Tibial nerve (tissue), 4 donors: ENCODE data around the gene PNKD. TPM values are rescaled to one million over a fixed set of nuclear protein-coding genes. Genes with fewer than 3 reads are reported as not detected.

Source experiments
- DNase-seq, 2 donors: peaks; one replicate each; pipeline ENCODE4 v3.0.0-alpha.2; 2019; ENCODE audit warnings: low spot score in 2 of 2
- H3K27ac ChIP-seq, 4 donors: fragments of 200-600 bp; sonication (generic) in 3 of 4; one replicate each; pipeline ENCODE4 v1.5.1; 2017 to 2019; ENCODE audit warnings: mild to moderate bottlenecking in 1 of 4
- H3K27me3 ChIP-seq, 2 donors: fragments of 200-600 bp; sonication (generic) in 1 of 2; one replicate each; pipeline versions ENCODE4 v1.5.1 to v1.6.0; 2017 to 2019
- H3K36me3 ChIP-seq, 3 donors: fragments of 200-600 bp; sonication (generic); one replicate each; pipeline ENCODE4 v1.5.1; 2018 to 2019
- H3K4me1 ChIP-seq, 4 donors: fragments of 200-600 bp; sonication (generic) in 3 of 4; one replicate each; pipeline ENCODE4 v1.5.1; 2017 to 2019
- H3K4me3 ChIP-seq, 4 donors: fragments of 200-600 bp; sonication (generic) in 3 of 4; one replicate each; pipeline ENCODE4 v1.5.1; 2017 to 2019; ENCODE audit warnings: mild to moderate bottlenecking in 1 of 4, moderate library complexity in 1 of 4
- H3K9me3 ChIP-seq, 4 donors: fragments of 200-600 bp; sonication (generic) in 3 of 4; one replicate each; pipeline ENCODE4 v1.5.1; 2017 to 2019
- CTCF ChIP-seq, 5 experiments: fragments of 200-600 bp in 3 of 5; fragments of 450-650 bp in 2 of 5; sonication (generic) in 3 of 5; IDR thresholded peaks; one replicate each; pipeline ENCODE4 v1.5.1; 2016 to 2019; ENCODE audit warnings: antibody characterized with exemption in 5 of 5, mild to moderate bottlenecking in 3 of 5, moderate library complexity in 2 of 5
- EP300 ChIP-seq, 2 donors: sonication (generic); formaldehyde crosslinking; IDR thresholded peaks; one replicate each; pipeline ENCODE4 v1.6.1; 2017; ENCODE audit warnings: antibody characterized with exemption in 2 of 2, mild to moderate bottlenecking in 1 of 2
- POLR2A ChIP-seq, 2 donors: fragments of 450-650 bp; IDR thresholded peaks; one replicate each; pipeline ENCODE4 v1.6.1; 2017; ENCODE audit warnings: antibody characterized with exemption in 2 of 2, mild to moderate bottlenecking in 2 of 2, moderate library complexity in 2 of 2
- WGBS, 2 donors: methylation state at CpG; one replicate each; pipeline ENCODE4 v1.1.5; 2018; 5-methylcytosine and 5-hydroxymethylcytosine counted together
- total RNA-seq, 4 donors: library from RNA; depleted of rRNA; stranded (reverse); fragments of >200 nt; gene quantifications; one replicate each; pipeline ENCODE4 v1.1.0, GENCODE V29; 2016

PNKD gene
- total RNA-seq, 4 donors from 2014 or later, result 62.3 to 68.9 (median 63.6) TPM

DNA sequence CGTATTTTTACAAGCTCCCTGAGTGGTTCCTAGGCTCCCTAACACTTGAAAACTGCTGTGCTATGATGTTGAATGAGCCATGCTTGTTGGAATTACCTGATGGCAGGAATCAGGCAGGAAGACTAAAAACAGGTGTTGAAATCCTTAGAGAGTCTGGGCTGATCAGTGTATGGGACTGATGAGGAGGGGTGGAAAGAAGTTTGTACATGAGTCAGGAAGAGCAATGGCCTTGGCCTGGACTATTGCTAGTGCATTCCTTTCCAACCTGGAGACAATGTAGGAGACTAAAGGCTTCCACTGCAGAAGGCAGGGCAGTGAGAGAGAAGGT lies 46.9 kb downstream of the PNKD start:
- H3K36me3 ChIP-seq, result no peaks in the 10 kb centered on the region
- TF ChIP-seq POLR2A (IDR thresholded peaks at IDR 0.05), result no peak
- no peak for TF ChIP-seq CTCF (IDR thresholded peaks at IDR 0.05)
- no peak for TF ChIP-seq EP300 (IDR thresholded peaks at IDR 0.05)
- no peaks in the 10 kb centered on the region for H3K9me3 ChIP-seq
- no peaks in the 10 kb centered on the region for H3K27me3 ChIP-seq
- H3K4me3 ChIP-seq, result no peak overlapping the region
- peaks cover 0 to 5% (median 3%) of the 10 kb centered on the region in 4 donors for H3K4me1 ChIP-seq
- no peak for DNase-seq
- no peak overlapping the region for H3K27ac ChIP-seq
- WGBS, 2 donors, result 86 to 100% methylated on average over 1 of the region's 1 CpG

DNA sequence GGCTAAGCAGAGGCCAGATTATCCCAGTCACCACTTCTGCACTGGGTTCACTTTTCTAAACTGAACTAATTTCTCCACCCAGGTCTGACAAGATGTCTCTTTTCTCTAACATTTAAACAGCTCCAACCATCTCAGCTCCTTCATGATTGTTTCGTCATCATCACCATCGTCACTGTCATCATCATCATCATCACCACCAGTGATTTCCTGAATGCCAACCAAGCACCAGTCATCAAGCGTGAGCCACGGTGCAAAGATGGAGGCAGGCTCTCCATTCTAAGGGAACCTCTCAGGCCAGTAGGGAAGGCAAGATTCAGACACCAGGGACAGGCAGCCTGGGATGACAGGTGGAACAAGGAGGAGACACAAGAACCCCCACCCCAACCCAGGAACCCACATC lies 47.5 kb downstream of the PNKD start:
- H3K36me3 ChIP-seq, result no peaks in the 10 kb centered on the region
- no peak overlapping the region for H3K4me3 ChIP-seq
- no peak overlapping the region for H3K27ac ChIP-seq
- H3K27me3 ChIP-seq, result no peaks in the 10 kb centered on the region
- DNase-seq, result no peak
- no peaks in the 10 kb centered on the region for H3K9me3 ChIP-seq
- 85 to 88% methylated on average over 4 of the region's 4 CpGs for WGBS, 2 donors
- H3K4me1 ChIP-seq, result peaks cover 0 to 9% (median 7%) of the 10 kb centered on the region in 4 donors
- TF ChIP-seq EP300 (IDR thresholded peaks at IDR 0.05) (no peak), POLR2A (IDR thresholded peaks at IDR 0.05) (no peak), CTCF (IDR thresholded peaks at IDR 0.05) (no peak)

DNA sequence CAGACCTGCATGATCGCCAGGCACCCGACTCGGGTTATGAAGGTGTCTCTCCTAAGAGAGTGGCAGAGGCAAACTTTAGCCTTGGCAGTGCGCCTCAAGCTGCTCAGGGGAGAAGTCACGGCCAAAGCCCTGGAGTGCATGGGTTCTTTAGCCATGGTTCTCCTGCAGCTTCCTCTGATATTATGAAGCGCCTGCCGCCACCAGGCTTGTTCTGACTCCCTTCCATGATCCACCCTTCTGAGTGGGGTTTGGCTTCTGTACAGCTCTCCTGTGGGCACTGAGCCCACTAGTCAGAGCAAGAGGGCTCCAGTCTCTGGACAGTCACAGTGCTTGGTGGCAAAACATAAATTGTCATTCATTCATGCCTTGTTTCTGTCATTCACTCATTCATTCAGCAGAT lies 47.9 kb downstream of the PNKD start:
- no peak for DNase-seq
- Histone ChIP-seq H3K4me1 (peaks cover 0 to 10% (median 8%) of the 10 kb centered on the region in 4 donors), H3K36me3 (no peaks in the 10 kb centered on the region), H3K9me3 (no peaks in the 10 kb centered on the region), H3K27ac (no peak overlapping the region), H3K27me3 (no peaks in the 10 kb centered on the region), H3K4me3 (no peak overlapping the region)
- TF ChIP-seq EP300 (IDR thresholded peaks at IDR 0.05), result no peak
- TF ChIP-seq POLR2A (IDR thresholded peaks at IDR 0.05), result no peak
- no peak for TF ChIP-seq CTCF (IDR thresholded peaks at IDR 0.05)
- WGBS, 2 donors, result 84 to 91% methylated on average over 7 of the region's 7 CpGs

DNA sequence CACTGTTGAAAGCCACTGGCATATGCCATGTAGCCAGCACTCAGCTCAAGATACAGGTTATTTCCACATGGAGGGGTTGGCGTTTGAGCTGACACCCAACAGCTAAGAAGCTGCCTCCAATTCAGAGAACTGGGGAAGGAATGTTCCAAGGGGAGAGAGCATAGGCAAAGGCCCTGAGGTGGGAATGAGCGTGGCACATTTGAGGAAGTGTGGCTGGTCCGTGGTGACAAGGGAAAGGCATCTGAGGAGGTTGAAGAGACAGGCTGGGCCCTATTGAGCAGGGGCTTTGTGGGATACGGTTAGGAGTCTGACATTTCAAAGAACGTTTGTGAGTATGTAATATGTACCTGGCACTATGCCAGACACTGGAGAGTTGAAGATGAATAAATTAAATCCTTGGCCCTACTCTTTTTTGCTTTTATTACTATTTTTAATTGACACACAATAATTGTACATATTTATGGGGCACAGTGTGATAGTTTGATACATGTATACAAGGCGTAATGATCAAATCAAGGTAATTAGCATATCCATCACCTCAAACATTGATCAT lies 49.6 kb downstream of the PNKD start:
- Histone ChIP-seq H3K36me3 (no peaks in the 10 kb centered on the region), H3K4me1 (peaks cover 0 to 25% (median 19%) of the 10 kb centered on the region in 4 donors), H3K27me3 (no peaks in the 10 kb centered on the region), H3K4me3 (no peak overlapping the region), H3K9me3 (no peaks in the 10 kb centered on the region), H3K27ac (no peak overlapping the region)
- DNase-seq, result no peak
- 41 to 44% methylated on average over 6 of the region's 6 CpGs for WGBS, 2 donors
- TF ChIP-seq EP300 (IDR thresholded peaks at IDR 0.05), result no peak
- TF ChIP-seq CTCF (IDR thresholded peaks at IDR 0.05), result no peak
- no peak for TF ChIP-seq POLR2A (IDR thresholded peaks at IDR 0.05)

DNA sequence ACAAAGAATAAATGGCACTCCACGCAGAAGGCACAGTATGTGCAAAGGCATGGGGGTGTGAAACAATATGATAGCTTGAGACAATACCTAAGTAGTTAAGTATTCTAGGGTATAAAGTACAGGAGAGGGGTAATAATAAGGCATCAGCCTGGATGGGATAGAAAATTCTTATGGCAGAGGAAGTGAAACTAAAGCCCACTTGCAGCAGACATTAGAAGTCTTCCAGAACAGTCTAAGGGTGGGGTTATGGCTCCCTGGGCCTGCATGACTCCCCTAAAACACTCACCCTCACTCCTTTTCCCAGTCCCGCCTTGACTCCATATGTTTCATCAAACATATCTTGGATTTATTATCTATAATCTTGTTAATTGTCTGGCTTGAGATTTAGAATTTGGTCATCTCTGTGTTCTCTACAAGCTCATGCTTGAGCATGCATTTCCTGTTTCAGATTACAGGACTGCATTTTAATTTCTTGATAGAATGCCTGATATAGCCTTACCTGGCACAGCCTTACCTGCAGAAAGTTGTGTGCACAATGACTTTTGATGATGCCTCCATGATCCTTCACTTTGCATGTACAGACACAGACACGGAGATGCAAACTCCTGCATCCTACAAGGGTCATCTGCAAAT lies 50.5 kb downstream of the PNKD start:
- Histone ChIP-seq H3K4me1 (peaks cover 0 to 32% (median 19%) of the 10 kb centered on the region in 4 donors), H3K9me3 (no peaks in the 10 kb centered on the region), H3K27ac (no peak overlapping the region), H3K4me3 (no peak overlapping the region), H3K36me3 (no peaks in the 10 kb centered on the region), H3K27me3 (no peaks in the 10 kb centered on the region)
- TF ChIP-seq EP300 (IDR thresholded peaks at IDR 0.05), result no peak
- TF ChIP-seq CTCF (IDR thresholded peaks at IDR 0.05), result no peak
- no peak for TF ChIP-seq POLR2A (IDR thresholded peaks at IDR 0.05)
- no peak for DNase-seq
- 90 to 98% methylated on average over 3 of the region's 3 CpGs for WGBS, 2 donors
